H9 (cell line): ENCODE data around the gene SLC46A3. TPM values are rescaled to one million over a fixed set of nuclear protein-coding genes. Genes with fewer than 3 reads are reported as not detected.

Experiments used
- DNase-seq: peaks from one replicate; pipeline ENCODE4 v3.0.0-alpha.2; 2017
- H2AFZ ChIP-seq: one replicate; pipeline ENCODE4 v1.6.1; 2013; ENCODE audit warnings: mild to moderate bottlenecking, low read length, control low read depth, moderate library complexity
- H2AK5ac ChIP-seq: 2 replicates; pipeline ENCODE4 v1.6.1; 2013; ENCODE audit warnings: low read length, control low read depth, mixed read lengths; ENCODE audit not compliant: insufficient read length
- H2BK120ac ChIP-seq: one replicate; pipeline ENCODE4 v1.6.1; 2013; ENCODE audit warnings: low read depth, mild to moderate bottlenecking, low read length, control low read depth, inconsistent platforms; ENCODE audit not compliant: poor library complexity, severe bottlenecking
- H2BK12ac ChIP-seq: 2 replicates; pipeline ENCODE4 v1.6.1; 2013; ENCODE audit warnings: low read length, control low read depth, mixed read lengths, low read depth; ENCODE audit not compliant: insufficient read length
- H2BK15ac ChIP-seq: 2 replicates; pipeline ENCODE4 v1.6.1; 2013; ENCODE audit warnings: low read depth, low read length, control low read depth
- H2BK20ac ChIP-seq: one replicate; pipeline ENCODE4 v1.6.1; 2013; ENCODE audit warnings: low read depth, mild to moderate bottlenecking, low read length, control low read depth, inconsistent platforms; ENCODE audit not compliant: poor library complexity, severe bottlenecking
- H2BK5ac ChIP-seq: 2 replicates; pipeline ENCODE4 v1.6.1; 2013; ENCODE audit warnings: low read length, control low read depth, mixed read lengths; ENCODE audit not compliant: insufficient read length
- H3K14ac ChIP-seq: 2 replicates; pipeline ENCODE4 v1.6.1; 2013; ENCODE audit warnings: low read length, control low read depth; ENCODE audit not compliant: insufficient read depth
- H3K18ac ChIP-seq: 2 replicates; pipeline ENCODE4 v1.6.1; 2013; ENCODE audit warnings: low read depth, mild to moderate bottlenecking, mixed read lengths, low read length, control low read depth; ENCODE audit not compliant: insufficient read length
- H3K23ac ChIP-seq: 2 replicates; pipeline ENCODE4 v1.6.1; 2013; ENCODE audit warnings: low read length, control low read depth, mixed read lengths, low read depth; ENCODE audit not compliant: insufficient read length
- H3K23me2 ChIP-seq: 2 replicates; pipeline ENCODE4 v1.6.1; 2013; ENCODE audit warnings: low read depth, mild to moderate bottlenecking, mixed read lengths, low read length, control low read depth; ENCODE audit not compliant: insufficient read length, poor library complexity, severe bottlenecking
- H3K27ac ChIP-seq: 2 replicates; pipeline ENCODE4 v1.5.1; 2013; ENCODE audit warnings: low read length, control low read depth, mixed read lengths, low read depth; ENCODE audit not compliant: insufficient read length
- H3K27me3 ChIP-seq: 2 replicates; pipeline ENCODE4 v1.6.1; 2013; ENCODE audit warnings: low read length, control low read depth, inconsistent platforms; ENCODE audit not compliant: insufficient read depth
- H3K4ac ChIP-seq: 2 replicates; pipeline ENCODE4 v1.6.1; 2013; ENCODE audit warnings: low read depth, mild to moderate bottlenecking, control low read depth, inconsistent platforms, low read length, moderate library complexity
- H3K4me1 ChIP-seq: 2 replicates; pipeline ENCODE4 v1.6.1; 2013; ENCODE audit warnings: low read length, control low read depth, inconsistent platforms; ENCODE audit not compliant: insufficient read depth
- H3K4me2 ChIP-seq: 2 replicates; pipeline ENCODE4 v1.6.1; 2013; ENCODE audit warnings: low read length, control low read depth, mixed read lengths; ENCODE audit not compliant: insufficient read length, insufficient read depth
- H3K56ac ChIP-seq: 2 replicates; pipeline ENCODE4 v1.6.1; 2013; ENCODE audit warnings: low read depth, mild to moderate bottlenecking, mixed read lengths, low read length, control low read depth; ENCODE audit not compliant: insufficient read length
- H3K79me1 ChIP-seq: 2 replicates; pipeline ENCODE4 v1.6.1; 2013; ENCODE audit warnings: low read depth, mild to moderate bottlenecking, moderate library complexity, low read length, control low read depth, inconsistent platforms; ENCODE audit not compliant: insufficient read depth, poor library complexity, severe bottlenecking
- H3K79me2 ChIP-seq: 2 replicates; pipeline ENCODE4 v1.6.1; 2013; ENCODE audit warnings: low read length, control low read depth, inconsistent platforms; ENCODE audit not compliant: insufficient read depth
- H3K9ac ChIP-seq: 2 replicates; pipeline ENCODE4 v1.6.1; 2013; ENCODE audit warnings: low read length, control low read depth, mixed read lengths; ENCODE audit not compliant: insufficient read length; ENCODE audit errors: extremely low read depth
- H3K9me3 ChIP-seq: one replicate; pipeline ENCODE4 v1.6.1; 2013; ENCODE audit warnings: low read depth, low read length, inconsistent platforms; ENCODE audit not compliant: control insufficient read depth
- H3T11ph ChIP-seq: one replicate; pipeline ENCODE4 v1.6.1; 2013; ENCODE audit warnings: mild to moderate bottlenecking, low read length, control low read depth, inconsistent platforms
- H4K20me1 ChIP-seq: one replicate; pipeline ENCODE4 v1.6.1; 2013; ENCODE audit not compliant: control insufficient read depth, insufficient read length, insufficient read depth
- H4K5ac ChIP-seq: 2 replicates; pipeline ENCODE4 v1.6.1; 2013; ENCODE audit warnings: low read depth, mild to moderate bottlenecking, mixed read lengths, low read length, control low read depth; ENCODE audit not compliant: insufficient read length
- H4K8ac ChIP-seq: replicated peaks from 2 replicates; pipeline ENCODE4 v1.6.1; 2013; ENCODE audit warnings: low read length, control low read depth, mixed read lengths, low read depth; ENCODE audit not compliant: insufficient read length
- H4K91ac ChIP-seq: 2 replicates; pipeline ENCODE4 v1.6.1; 2013; ENCODE audit warnings: low read depth, mild to moderate bottlenecking, moderate library complexity, mixed read lengths, low read length, control low read depth; ENCODE audit not compliant: insufficient read length
- H3K27ac Mint-ChIP-seq, 3 experiments: 2 replicates in 2 of 3; 3 replicates in 1 of 3; pipeline ENCODE4 v1.8.0; 2020 to 2021; ENCODE audit warnings: mixed read lengths in 3 of 3, mild to moderate bottlenecking in 1 of 3, moderate library complexity in 1 of 3
- H3K27me3 Mint-ChIP-seq: 2 replicates; pipeline ENCODE4 v1.8.0; 2021; ENCODE audit warnings: low read depth, mild to moderate bottlenecking, moderate library complexity, mixed read lengths
- H3K36me3 Mint-ChIP-seq, 3 experiments: 2 replicates in 2 of 3; 3 replicates in 1 of 3; pipeline ENCODE4 v1.8.0; 2020 to 2021; ENCODE audit warnings: low read depth in 3 of 3, mixed read lengths in 3 of 3; ENCODE audit not compliant: insufficient read depth in 1 of 3
- H3K4me1 Mint-ChIP-seq, 2 experiments: 2 replicates each; pipeline ENCODE4 v1.8.0; 2020; ENCODE audit warnings: mixed read lengths in 2 of 2
- H3K4me3 Mint-ChIP-seq, 2 experiments: 2 replicates in 1 of 2; 3 replicates in 1 of 2; pipeline ENCODE4 v1.8.0; 2020 to 2021; ENCODE audit warnings: mild to moderate bottlenecking in 2 of 2, mixed read lengths in 2 of 2, moderate library complexity in 1 of 2
- H3K9me3 Mint-ChIP-seq, 2 experiments: 2 replicates in 1 of 2; 3 replicates in 1 of 2; pipeline ENCODE4 v1.8.0; 2020; ENCODE audit warnings: mild to moderate bottlenecking in 2 of 2, mixed read lengths in 2 of 2, moderate library complexity in 1 of 2
- WGBS: extraction: QIAGEN DNeasy Blood & Tissue Kit; methylation state at CpG from one replicate; pipeline ENCODE4 v1.1.7; 2013; ENCODE audit warnings: missing lambda C conversion rate, low lambda C conversion rate, mixed read lengths; ENCODE audit not compliant: insufficient read length; ENCODE audit errors: extremely low coverage; 5-methylcytosine and 5-hydroxymethylcytosine counted together
- total RNA-seq: library from RNA; stranded (reverse); gene quantifications from 2 replicates; pipeline ENCODE4 v1.2.1, GENCODE V29; 2021
- TF ChIP-seq, protein P1 (sequence below): fragments of 200-600 bp; sonication (generic); conservative IDR thresholded peaks from 3 replicates; pipeline ENCODE4 v1.8.0; 2021; ENCODE audit warnings: antibody characterized with exemption, mild to moderate bottlenecking

The SLC46A3 gene
- total RNA-seq, 1 experiment from 2014 or later, result 0.26 TPM

DNA sequence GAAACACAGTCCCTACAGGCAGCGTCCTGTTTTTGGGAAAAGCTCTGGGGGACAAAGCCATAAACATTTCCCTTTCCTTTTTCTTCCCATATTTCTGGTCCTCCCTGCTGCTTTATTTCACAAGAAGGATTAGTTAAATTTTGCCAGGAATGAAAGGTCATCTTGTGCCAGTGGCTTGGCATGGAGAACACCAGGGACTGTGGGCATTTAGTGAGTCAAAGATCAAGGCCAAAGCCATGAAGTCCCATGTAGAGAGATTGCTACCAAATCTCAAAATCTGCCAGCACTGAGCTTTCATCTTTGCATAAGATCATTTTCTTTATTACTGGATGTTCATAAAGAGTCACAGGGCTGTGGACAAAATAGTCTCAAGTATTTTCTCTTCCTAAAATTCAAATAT lies 29.1 kb upstream of the SLC46A3 start:
- H3K27me3 ChIP-seq, result no peaks in the 10 kb centered on the region
- H3K79me1 ChIP-seq, result no peaks in the 10 kb centered on the region
- H3K4me2 ChIP-seq, result no peak overlapping the region
- no peak overlapping the region for H3K4me3 Mint-ChIP-seq
- H4K5ac ChIP-seq, result no peak overlapping the region
- H3K4ac ChIP-seq, result no peak overlapping the region
- WGBS, result no CpG with 5 or more reads among the region's 1 CpG
- H3K23ac ChIP-seq, result no peak overlapping the region
- H3T11ph ChIP-seq, result no peak overlapping the region
- no peaks in the 10 kb centered on the region for H3K9me3 ChIP-seq
- no peak overlapping the region for H2BK20ac ChIP-seq
- no peak overlapping the region for H4K8ac ChIP-seq
- H2AFZ ChIP-seq, result no peak overlapping the region
- H3K4me1 Mint-ChIP-seq, result peaks cover 45 to 51% of the 10 kb centered on the region in 2 experiments
- no peak for DNase-seq
- no peak overlapping the region for H3K9ac ChIP-seq
- no peak overlapping the region for H2BK5ac ChIP-seq
- H3K56ac ChIP-seq, result no peak overlapping the region
- H3K9me3 Mint-ChIP-seq, result peaks cover 0 to 6% of the 10 kb centered on the region in 2 experiments; a peak in 3 of 5 replicates
- TF ChIP-seq, protein P1, sequence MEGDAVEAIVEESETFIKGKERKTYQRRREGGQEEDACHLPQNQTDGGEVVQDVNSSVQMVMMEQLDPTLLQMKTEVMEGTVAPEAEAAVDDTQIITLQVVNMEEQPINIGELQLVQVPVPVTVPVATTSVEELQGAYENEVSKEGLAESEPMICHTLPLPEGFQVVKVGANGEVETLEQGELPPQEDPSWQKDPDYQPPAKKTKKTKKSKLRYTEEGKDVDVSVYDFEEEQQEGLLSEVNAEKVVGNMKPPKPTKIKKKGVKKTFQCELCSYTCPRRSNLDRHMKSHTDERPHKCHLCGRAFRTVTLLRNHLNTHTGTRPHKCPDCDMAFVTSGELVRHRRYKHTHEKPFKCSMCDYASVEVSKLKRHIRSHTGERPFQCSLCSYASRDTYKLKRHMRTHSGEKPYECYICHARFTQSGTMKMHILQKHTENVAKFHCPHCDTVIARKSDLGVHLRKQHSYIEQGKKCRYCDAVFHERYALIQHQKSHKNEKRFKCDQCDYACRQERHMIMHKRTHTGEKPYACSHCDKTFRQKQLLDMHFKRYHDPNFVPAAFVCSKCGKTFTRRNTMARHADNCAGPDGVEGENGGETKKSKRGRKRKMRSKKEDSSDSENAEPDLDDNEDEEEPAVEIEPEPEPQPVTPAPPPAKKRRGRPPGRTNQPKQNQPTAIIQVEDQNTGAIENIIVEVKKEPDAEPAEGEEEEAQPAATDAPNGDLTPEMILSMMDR, result no peak
- no peaks in the 10 kb centered on the region for H3K23me2 ChIP-seq
- H3K4me1 ChIP-seq, result peaks cover 12% of the 10 kb centered on the region; the same call in 1 of the 2 replicates
- no peaks in the 10 kb centered on the region for H3K79me2 ChIP-seq
- no peak overlapping the region for H3K27ac Mint-ChIP-seq
- no peak overlapping the region for H3K18ac ChIP-seq
- no peak overlapping the region for H2BK15ac ChIP-seq
- peaks cover 1 to 8% (median 2%) of the 10 kb centered on the region in 3 experiments; a peak in 3 of 7 replicates for H3K36me3 Mint-ChIP-seq
- H3K14ac ChIP-seq, result no peak overlapping the region
- no peak overlapping the region for H2AK5ac ChIP-seq
- H4K91ac ChIP-seq, result no peak overlapping the region
- no peaks in the 10 kb centered on the region for H3K27me3 Mint-ChIP-seq
- H2BK12ac ChIP-seq, result no peak overlapping the region
- no peaks in the 10 kb centered on the region for H4K20me1 ChIP-seq
- H2BK120ac ChIP-seq, result no peak overlapping the region
- H3K27ac ChIP-seq, result no peak overlapping the region
